GM19395 (cell line): Measurements from ENCODE around the gene MALRD1.

Experiments
- ATAC-seq: cut with Tn5 transposase; IDR thresholded peaks from one replicate; pipeline ENCODE4 v1.9.1; 2021; ENCODE audit warnings: mild to moderate bottlenecking, moderate library complexity; ENCODE audit not compliant: unreplicated experiment

The MALRD1 gene

DNA sequence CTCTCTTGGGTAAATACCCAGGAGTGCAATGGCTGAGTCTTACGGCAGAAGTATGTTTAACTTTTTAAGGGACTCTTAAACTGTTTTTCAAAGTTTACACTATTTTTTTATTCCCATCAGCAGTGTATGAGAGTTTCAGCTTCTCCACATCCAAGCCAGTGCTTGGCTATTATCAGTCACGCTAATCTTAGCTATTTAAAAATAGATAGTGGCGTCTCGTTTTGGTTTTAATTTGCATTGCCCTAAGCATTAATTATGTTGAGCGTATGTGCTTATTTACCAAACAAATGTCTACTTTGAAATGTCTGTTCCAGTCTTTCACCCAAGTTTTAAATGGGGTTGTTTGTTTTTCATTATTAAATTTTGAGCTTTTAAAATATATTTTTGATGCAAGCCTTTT, 164.0 kb downstream of the MALRD1 start:
- ATAC-seq, result no peak

DNA sequence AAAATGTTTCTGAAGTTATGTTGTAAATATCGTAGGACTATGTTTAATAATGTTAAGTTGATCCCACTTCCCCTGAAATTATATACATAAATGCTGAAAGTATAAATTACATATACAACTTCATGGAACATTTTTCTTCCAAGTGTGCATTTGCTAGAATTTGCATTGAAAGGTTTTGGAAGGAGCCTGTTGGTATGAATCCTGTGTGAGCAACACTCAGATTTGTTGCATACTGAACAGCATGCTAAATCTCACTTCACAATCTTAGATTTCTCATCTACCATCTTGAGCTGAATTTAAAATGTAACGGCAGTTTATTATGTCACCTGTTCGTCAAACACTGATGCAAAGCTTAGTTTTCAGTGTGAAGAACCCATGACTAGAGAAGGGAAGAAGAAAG, 172.6 kb downstream of the MALRD1 start:
- ATAC-seq, result no peak

GRCh38 chr10:19226025-19226424, 177.4 kb downstream of the MALRD1 start:
- no peak for ATAC-seq

DNA sequence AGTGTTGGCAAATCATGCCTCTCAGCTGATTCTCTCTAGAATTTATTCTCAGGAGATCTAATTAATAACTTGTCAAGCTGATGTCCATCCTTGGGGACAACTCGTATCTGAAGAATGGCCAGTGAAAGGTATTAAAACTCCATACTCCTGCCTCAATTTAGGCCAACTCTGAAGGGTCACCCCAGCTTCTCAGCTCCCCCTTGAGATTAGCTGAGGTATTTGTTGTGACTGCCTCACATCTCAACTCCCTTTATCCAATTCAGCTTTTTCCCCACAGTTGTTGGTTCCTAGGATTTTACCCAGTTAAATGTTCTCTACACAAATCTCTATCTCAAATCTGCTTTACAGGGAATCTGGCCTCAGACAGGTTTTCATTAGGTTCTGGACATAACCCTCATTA, 182.4 kb downstream of the MALRD1 start:
- ATAC-seq, result no peak

- no peak for ATAC-seq
Measured at GRCh38 chr10:19245889-19246752, 197.5 kb downstream of the MALRD1 start.

DNA sequence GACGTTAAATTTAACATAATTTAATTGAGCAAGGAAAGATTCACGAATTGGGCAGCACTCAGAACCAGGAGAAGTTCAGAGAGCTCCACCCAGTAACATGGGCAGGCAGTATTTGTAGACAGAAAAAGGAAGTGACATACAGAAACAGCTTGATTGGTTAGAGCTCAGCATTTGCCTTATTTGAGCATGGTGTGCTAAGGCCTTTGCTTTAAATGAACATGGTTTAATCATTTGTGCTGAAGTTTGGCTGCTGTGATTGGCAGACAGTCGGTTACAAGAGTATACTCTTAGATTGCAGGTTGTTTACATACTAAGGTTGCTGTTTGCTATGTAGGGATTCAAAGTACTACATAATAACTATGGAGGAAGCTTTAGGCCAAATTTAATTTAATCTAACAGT, 199.2 kb downstream of the MALRD1 start:
- ATAC-seq, result no peak

- no peak for ATAC-seq
Measured at GRCh38 chr10:19250546-19250945, 201.9 kb downstream of the MALRD1 start.

GRCh38 chr10:19252531-19252930, 203.9 kb downstream of the MALRD1 start:
- ATAC-seq, result no peak

- ATAC-seq, result no peak
Measured at GRCh38 chr10:19256331-19256730, 207.7 kb downstream of the MALRD1 start.

DNA sequence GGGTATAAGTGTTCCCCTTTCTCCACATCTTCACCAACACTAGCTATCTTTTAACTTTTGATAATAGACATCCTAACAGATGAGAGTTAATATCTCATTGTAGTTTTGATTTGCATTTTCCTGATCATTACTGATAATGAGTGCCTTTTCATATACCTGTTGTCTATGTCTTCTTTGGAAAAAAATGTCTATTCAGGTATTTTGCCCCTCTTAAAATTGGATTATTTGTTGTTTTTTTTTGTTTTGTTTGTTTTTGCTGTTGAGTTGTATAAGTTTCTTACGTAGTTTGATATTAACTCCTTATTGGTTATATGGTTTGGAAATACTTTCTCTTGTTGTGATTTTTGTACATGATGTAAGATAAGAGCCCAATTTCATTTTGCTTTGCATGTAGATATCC, 214.7 kb downstream of the MALRD1 start:
- no peak for ATAC-seq

DNA sequence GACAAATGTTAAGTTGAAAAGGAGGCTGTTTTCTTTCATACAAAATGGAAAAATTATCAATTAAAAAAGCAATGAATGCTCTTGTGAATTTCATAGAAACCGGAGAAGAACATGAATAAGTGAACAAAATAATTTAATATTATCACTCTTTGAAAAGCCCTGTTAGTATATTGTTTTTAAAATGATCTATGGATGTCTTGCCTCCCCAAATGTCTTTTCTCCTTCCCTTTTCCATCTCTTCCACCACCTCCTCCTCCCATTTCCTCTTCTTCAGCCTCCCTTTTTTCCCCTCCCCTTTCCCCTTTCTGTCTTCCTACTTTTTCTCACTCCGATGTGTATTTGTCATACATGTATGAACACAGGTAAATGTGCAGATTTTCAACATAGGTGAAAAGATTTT, 234.7 kb downstream of the MALRD1 start:
- no peak for ATAC-seq

DNA sequence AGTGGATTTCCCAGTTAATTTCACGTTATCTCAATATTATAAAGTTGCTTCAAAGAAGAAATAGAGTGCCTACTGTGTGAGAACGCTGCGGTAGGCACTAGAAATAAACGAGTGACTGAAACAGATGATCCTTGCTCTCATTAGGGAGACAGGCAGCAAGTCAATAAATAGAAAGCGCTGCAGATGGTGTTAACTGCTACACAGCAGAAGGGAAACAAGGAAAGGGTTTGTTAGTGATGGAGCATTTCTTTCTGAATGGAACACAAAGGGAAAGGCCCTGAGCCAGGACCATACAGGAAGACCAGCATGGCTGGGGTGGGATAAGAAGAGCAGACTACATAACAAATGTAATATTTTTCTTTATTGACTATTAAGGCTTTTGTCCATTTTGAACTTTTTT, 235.2 kb downstream of the MALRD1 start:
- no peak for ATAC-seq

- no peak for ATAC-seq
Measured at GRCh38 chr10:19290770-19291169, 242.2 kb downstream of the MALRD1 start.

- ATAC-seq, result no peak
Measured at GRCh38 chr10:19294233-19294632, 245.6 kb downstream of the MALRD1 start.

DNA sequence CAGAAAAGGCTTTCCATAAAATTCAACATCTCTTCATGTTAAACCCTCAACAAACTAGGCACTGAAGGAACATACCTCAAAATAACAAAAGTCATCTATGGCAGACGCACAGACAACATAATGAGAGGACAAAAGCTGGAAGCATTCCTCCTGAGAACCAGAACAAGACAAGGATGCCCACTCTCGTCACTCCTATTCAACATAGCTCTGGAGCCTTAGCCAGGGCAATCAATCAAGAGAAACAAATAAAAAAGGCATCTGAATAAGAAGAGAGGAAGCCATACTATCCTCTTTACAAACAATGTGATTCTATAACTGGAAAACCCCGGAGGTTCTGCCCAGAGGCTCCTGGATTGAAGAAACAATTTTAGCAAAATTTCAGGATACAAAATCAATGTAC, 251.0 kb downstream of the MALRD1 start:
- ATAC-seq, result no peak

- ATAC-seq, result no peak
Measured at GRCh38 chr10:19302117-19302516, 253.5 kb downstream of the MALRD1 start.

DNA sequence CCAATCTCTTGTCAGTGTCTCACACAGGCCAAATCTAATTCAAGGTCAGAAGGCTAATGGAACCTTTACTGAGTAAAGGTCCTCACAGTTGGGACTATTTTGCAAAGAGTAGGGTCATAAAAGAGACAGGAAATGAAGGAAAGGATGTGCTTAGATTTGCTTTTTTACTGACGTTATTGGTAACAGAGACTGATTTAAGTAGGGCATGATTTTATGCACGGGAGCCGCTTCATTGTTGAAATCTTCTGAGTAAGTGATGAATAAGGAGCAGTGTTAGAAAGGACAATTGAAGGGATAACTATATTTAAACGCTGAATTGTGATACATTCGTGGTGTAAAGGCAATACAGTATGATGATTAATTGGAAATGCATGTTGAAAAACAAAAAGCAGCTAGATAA, 261.5 kb downstream of the MALRD1 start:
- ATAC-seq, result no peak

- no peak for ATAC-seq
Measured at GRCh38 chr10:19316204-19316870, 267.7 kb downstream of the MALRD1 start.

- no peak for ATAC-seq
Measured at GRCh38 chr10:19317952-19318351, 269.4 kb downstream of the MALRD1 start.

GRCh38 chr10:19325581-19325980, 277.0 kb downstream of the MALRD1 start:
- no peak for ATAC-seq

- no peak for ATAC-seq
Measured at GRCh38 chr10:19328582-19328981, 280.0 kb downstream of the MALRD1 start.

GRCh38 chr10:19329475-19329874, 280.9 kb downstream of the MALRD1 start:
- ATAC-seq, result no peak
